Naive thymus-derived CD4-positive, alpha-beta T cell (primary cell): ENCODE results near the gene KLHDC2. TPM values are rescaled to one million over a fixed set of nuclear protein-coding genes. Genes with fewer than 3 reads are reported as not detected.
A peak's percentile ranks its signal among the peaks of the same experiment; 100 is the strongest.

Source experiments
- ATAC-seq: fragments of 150-1000 bp; cut with Tn5 transposase; 2 replicates; pipeline ENCODE4 v1.10.0; 2021; ENCODE audit warnings: mild to moderate bottlenecking, moderate library complexity
- CTCF ChIA-PET: fragments of 350-600 bp; sonication (Branson Sonifier 250); formaldehyde crosslinking; loops from one replicate; lab custom pipeline; 2021; ENCODE audit warnings: antibody characterized with exemption; lab: Charles Lee
- POLR2A ChIA-PET: fragments of 350-600 bp; sonication (Branson Sonifier 250); formaldehyde crosslinking; loops from one replicate; lab custom pipeline; 2021; ENCODE audit warnings: antibody characterized with exemption, inconsistent platforms; lab: Charles Lee
- DNase-seq, 9 donors: peaks; one replicate each; pipeline versions ENCODE4 v3.0.0 to v3.0.0-alpha.2; 2020 to 2022; ENCODE audit warnings: mixed read lengths in 1 of 9
- H3K27ac ChIP-seq: one replicate; pipeline ENCODE4 v1.7.0; 2013; ENCODE audit warnings: mild to moderate bottlenecking, low read depth, low read length, moderate library complexity
- H3K27me3 ChIP-seq, 2 donors: one replicate each; pipeline ENCODE4 v1.7.0; 2013; ENCODE audit warnings: low read length in 2 of 2, mild to moderate bottlenecking in 2 of 2, moderate library complexity in 2 of 2; ENCODE audit not compliant: control insufficient read depth in 2 of 2, insufficient read depth in 2 of 2
- H3K36me3 ChIP-seq, 3 experiments: 1 replicate in 2 of 3; 2 replicates in 1 of 3; pipeline ENCODE4 v1.7.0; 2013; ENCODE audit warnings: low read length in 3 of 3, mild to moderate bottlenecking in 3 of 3, moderate library complexity in 1 of 3; ENCODE audit not compliant: insufficient read depth in 3 of 3, control insufficient read depth in 2 of 3
- H3K4me1 ChIP-seq, 2 donors: one replicate each; pipeline ENCODE4 v1.7.0; 2013; ENCODE audit warnings: low read length in 2 of 2, mild to moderate bottlenecking in 2 of 2, moderate library complexity in 1 of 2; ENCODE audit not compliant: control insufficient read depth in 2 of 2, insufficient read depth in 2 of 2
- H3K4me3 ChIP-seq: 2 replicates; pipeline ENCODE4 v1.7.0; 2013; ENCODE audit warnings: mild to moderate bottlenecking, low read length
- H3K9me3 ChIP-seq, 3 experiments: 1 replicate in 2 of 3; 2 replicates in 1 of 3; pipeline ENCODE4 v1.7.0; 2013; ENCODE audit warnings: low read length in 3 of 3; ENCODE audit not compliant: control insufficient read depth in 2 of 3
- H3K27ac Mint-ChIP-seq, 9 donors: one replicate each; pipeline ENCODE4 v1.8.0; 2020 to 2022; ENCODE audit warnings: mixed read lengths in 9 of 9, mild to moderate bottlenecking in 8 of 9, moderate library complexity in 5 of 9, inconsistent platforms in 2 of 9
- H3K27me3 Mint-ChIP-seq, 5 donors: one replicate each; pipeline ENCODE4 v1.8.0; 2021 to 2022; ENCODE audit warnings: mixed read lengths in 5 of 5, mild to moderate bottlenecking in 1 of 5
- H3K36me3 Mint-ChIP-seq, 5 donors: one replicate each; pipeline ENCODE4 v1.8.0; 2020 to 2022; ENCODE audit warnings: mixed read lengths in 5 of 5, mild to moderate bottlenecking in 3 of 5, inconsistent platforms in 1 of 5
- H3K4me1 Mint-ChIP-seq, 7 donors: one replicate each; pipeline ENCODE4 v1.8.0; 2020 to 2022; ENCODE audit warnings: mixed read lengths in 7 of 7, mild to moderate bottlenecking in 3 of 7, inconsistent platforms in 1 of 7
- H3K4me3 Mint-ChIP-seq, 10 donors: one replicate each; pipeline ENCODE4 v1.8.0; 2020 to 2022; ENCODE audit warnings: mild to moderate bottlenecking in 10 of 10, mixed read lengths in 10 of 10, moderate library complexity in 6 of 10, inconsistent platforms in 2 of 10
- H3K9me3 Mint-ChIP-seq, 11 donors: one replicate each; pipeline ENCODE4 v1.8.0; 2020 to 2022; ENCODE audit warnings: mixed read lengths in 11 of 11, mild to moderate bottlenecking in 4 of 11, inconsistent platforms in 1 of 11, moderate library complexity in 1 of 11
- intact Hi-C, 2 donors: fragments of 100-400 bp; cut with micrococcal nuclease; formaldehyde crosslinking; loops; one replicate each; pipeline ENCODE4 v1.15.1; 2023
- polyA plus RNA-seq, 2 donors: library from polyadenylated mRNA; unstranded; fragments of 300-500 nt; fragmentation: Illumina TruSeq; gene quantifications; one replicate each; pipeline ENCODE4 v1.2.3, GENCODE V29; 2021
- total RNA-seq, 6 experiments: library from RNA in 5 of 6; stranded (reverse) in 5 of 6; gene quantifications; 1 replicate in 5 of 6; 2 replicates in 1 of 6; pipeline ENCODE4 v1.2.3 and lab custom pipeline; 2021 to 2026

The KLHDC2 gene
- total and polyA plus RNA-seq, 7 experiments from 2014 or later = 33.2 to 105 (median 89.3) TPM

DNA sequence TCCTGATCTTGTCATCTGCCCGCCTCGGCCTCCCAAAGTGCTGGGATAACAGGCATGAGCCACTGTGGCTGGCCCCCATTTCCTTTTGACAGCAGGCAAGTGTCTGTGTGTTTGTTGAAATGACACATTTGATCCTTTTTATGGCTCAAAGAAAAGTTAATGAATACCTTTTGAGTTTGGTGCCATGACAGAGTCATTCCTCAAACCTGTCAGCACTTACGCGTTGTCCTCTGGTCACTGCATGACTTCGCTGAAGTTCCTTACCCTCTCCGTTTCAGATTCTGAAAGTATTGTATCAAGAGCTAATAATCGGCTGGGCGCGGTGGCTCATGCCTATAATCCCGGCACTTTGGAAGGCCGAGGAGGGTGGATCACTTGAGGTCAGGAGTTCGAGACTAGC, 52.2 kb downstream of the KLHDC2 start:
- Histone ChIP-seq H3K27ac (no peak overlapping the region), H3K4me3 (no peak overlapping the region), H3K27me3 (no peaks in the 10 kb centered on the region), H3K4me1 (no peaks in the 10 kb centered on the region), H3K9me3 (no peaks in the 10 kb centered on the region), H3K36me3 (peaks cover 7 to 64% (median 22%) of the 10 kb centered on the region in 3 experiments)
- ATAC-seq = no peak
- DNase-seq = no peak
- POLR2A ChIA-PET = interaction anchor here (0.7 kb wide), 1 partner anchor 400 kb away, joined by 3 read pairs; no protein-coding TSS in a partner anchor
- CTCF ChIA-PET = no interaction called here
- H3K36me3 Mint-ChIP-seq = peaks cover 26 to 62% (median 49%) of the 10 kb centered on the region in 5 donors
- peaks cover 0 to 9% (median 7%) of the 10 kb centered on the region in 7 donors for H3K4me1 Mint-ChIP-seq
- H3K4me3 Mint-ChIP-seq = no peak overlapping the region
- no peak overlapping the region for H3K27ac Mint-ChIP-seq
- peaks cover 2 to 12% (median 8%) of the 10 kb centered on the region in 11 donors for H3K9me3 Mint-ChIP-seq
- intact Hi-C loops = no loop called here
- H3K27me3 Mint-ChIP-seq = no peaks in the 10 kb centered on the region

DNA sequence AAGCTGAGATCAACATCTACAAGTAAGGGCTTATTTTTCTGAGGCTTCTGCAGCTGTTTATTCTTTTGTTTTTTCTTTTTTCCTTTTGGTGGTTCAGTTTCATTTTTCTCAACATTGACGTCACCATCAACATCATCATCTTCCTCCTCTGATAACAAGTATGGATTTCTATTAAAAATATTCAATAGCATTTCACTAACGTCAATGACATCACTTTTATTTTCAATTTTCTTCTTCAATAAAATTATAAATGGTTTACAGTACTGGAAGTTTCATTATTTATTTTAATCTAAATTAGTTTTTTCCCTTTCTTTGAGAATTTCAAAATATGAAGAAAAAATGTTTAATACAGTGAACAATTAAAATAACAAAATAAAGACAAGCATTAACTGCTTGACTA, 60.7 kb downstream of the KLHDC2 start:
- peaks cover 6 to 70% (median 32%) of the 10 kb centered on the region in 3 experiments for H3K36me3 ChIP-seq
- H3K27me3 Mint-ChIP-seq = no peaks in the 10 kb centered on the region
- intact Hi-C loops = loop anchor here in 1 of 2 donors (5.0 kb wide), 1 partner anchor 41 kb away; no protein-coding TSS in a partner anchor
- H3K4me3 Mint-ChIP-seq = no peak overlapping the region
- H3K27ac ChIP-seq = no peak overlapping the region
- peaks cover 0 to 24% (median 10%) of the 10 kb centered on the region in 7 donors for H3K4me1 Mint-ChIP-seq
- ChIA-PET CTCF (interaction anchor here (2.7 to 3.6 kb wide), 2 partner anchors 23 to 194 kb away, joined by 13 to 15 read pairs; partner anchors contain the start of genes DNAAF2 and NEMF), POLR2A (interaction anchor here (0.7 to 3.6 kb wide), 3 partner anchors 9 to 194 kb away, joined by 3 to 16 read pairs (median 3); partner anchors contain the start of gene DNAAF2)
- no peaks in the 10 kb centered on the region for H3K9me3 Mint-ChIP-seq
- peak overlapping the region in 1 of 9 donors; percentile 65 for H3K27ac Mint-ChIP-seq
- H3K9me3 ChIP-seq = no peaks in the 10 kb centered on the region
- ATAC-seq (no peak), DNase-seq (no peak)
- no peaks in the 10 kb centered on the region for H3K4me1 ChIP-seq
- H3K36me3 Mint-ChIP-seq = peaks cover 18 to 50% (median 31%) of the 10 kb centered on the region in 5 donors
- H3K27me3 ChIP-seq = no peaks in the 10 kb centered on the region
- no peak overlapping the region for H3K4me3 ChIP-seq

Other genes starting within 250 kb of the KLHDC2 start
- gene RPS29, start 181.8 kb upstream of the KLHDC2 start, total RNA-seq = 1,000 to 10,000 TPM; 2,254 to 4,907 (median 2,729) TPM
- gene RPS29, start 181.8 kb upstream of the KLHDC2 start, polyA plus RNA-seq = over 10,000 TPM; 10,630 to 13,249 TPM
- gene LRR1, start 169.2 kb upstream of the KLHDC2 start, total RNA-seq = 10 to 100 TPM in 3 of 5 experiments, 1 to 10 TPM in 2; 7.5 to 39.7 (median 13.3) TPM
- 10 to 100 TPM; 12.0 to 14.2 TPM for gene LRR1, start 169.2 kb upstream of the KLHDC2 start, polyA plus RNA-seq
- gene RPL36AL, start 147.5 kb upstream of the KLHDC2 start, total RNA-seq = 100 to 1,000 TPM; 177 to 429 (median 281) TPM
- gene RPL36AL, start 147.5 kb upstream of the KLHDC2 start, polyA plus RNA-seq = 100 to 1,000 TPM; 468 to 686 TPM
- 10 to 100 TPM; 16.8 to 69.3 (median 35.1) TPM for gene MGAT2, start 147.4 kb upstream of the KLHDC2 start, total RNA-seq
- gene MGAT2, start 147.4 kb upstream of the KLHDC2 start, polyA plus RNA-seq = 10 to 100 TPM; 16.5 to 24.5 TPM
- gene DNAAF2, start 132.9 kb upstream of the KLHDC2 start, total RNA-seq = 10 to 100 TPM in 2 of 5 experiments, 1 to 10 TPM in 3; 7.1 to 15.8 (median 9.0) TPM
- gene DNAAF2, start 132.9 kb upstream of the KLHDC2 start, polyA plus RNA-seq = 10 to 100 TPM; 10.1 to 15.7 TPM
- gene POLE2, start 79.9 kb upstream of the KLHDC2 start, total RNA-seq = 10 to 100 TPM in 1 of 5 experiments, 1 to 10 TPM in 3, under 1 TPM in 1; 0.80 to 23.1 (median 1.2) TPM
- 1 to 10 TPM in 1 of 2 donors, under 1 TPM in 1; 0.90 to 2.1 TPM for gene POLE2, start 79.9 kb upstream of the KLHDC2 start, polyA plus RNA-seq
- 10 to 100 TPM in 3 of 5 experiments, 1 to 10 TPM in 2; 2.6 to 18.0 (median 12.2) TPM for gene KLHDC1, start 75.0 kb upstream of the KLHDC2 start, total RNA-seq
- gene KLHDC1, start 75.0 kb upstream of the KLHDC2 start, polyA plus RNA-seq = 1 to 10 TPM; 5.5 to 6.1 TPM
- 100 to 1,000 TPM in 4 of 5 experiments, 10 to 100 TPM in 1; 88.6 to 127 (median 105) TPM for gene NEMF, start 84.6 kb downstream of the KLHDC2 start, total RNA-seq
- 10 to 100 TPM; 36.8 to 42.8 TPM for gene NEMF, start 84.6 kb downstream of the KLHDC2 start, polyA plus RNA-seq
- gene ARF6, start 124.9 kb downstream of the KLHDC2 start, total RNA-seq = 100 to 1,000 TPM in 1 of 5 experiments, 10 to 100 TPM in 4; 61.9 to 173 (median 77.6) TPM
- 100 to 1,000 TPM in 1 of 2 donors, 10 to 100 TPM in 1; 90.6 to 105 TPM for gene ARF6, start 124.9 kb downstream of the KLHDC2 start, polyA plus RNA-seq